Amniotic epithelial cell (primary cell): Measurements from ENCODE around the gene SMIM14.
"Not testable (repeated sequence)": the region's sequence is repeated elsewhere in the genome, so short reads cannot be mapped to it uniquely, and the experiment has no call there.

Source experiments
- DNase-seq: peaks from one replicate; pipeline ENCODE4 v3.0.0-alpha.2; 2010; ENCODE audit warnings: low read depth

SMIM14 gene

DNA sequence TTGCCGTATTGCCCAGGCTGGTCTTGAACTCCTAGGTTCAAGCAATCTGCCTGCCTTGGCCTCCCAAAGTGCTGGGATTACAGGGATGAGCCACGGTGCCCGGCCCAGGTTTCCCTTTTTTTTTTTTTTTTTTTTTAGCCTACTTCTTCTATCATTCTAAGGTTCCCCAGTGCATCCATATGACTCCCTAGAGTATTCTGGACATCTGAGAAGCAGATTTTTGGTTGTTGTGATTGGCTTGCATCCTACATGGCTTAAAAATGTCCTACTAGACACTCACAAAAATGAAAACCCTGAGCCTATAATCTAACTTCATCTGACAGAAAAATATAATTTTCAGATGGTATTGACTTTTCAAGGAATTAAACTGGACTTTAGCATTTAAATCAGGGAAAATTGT is 41.7 kb downstream of the SMIM14 start:
- no peak for DNase-seq

DNA sequence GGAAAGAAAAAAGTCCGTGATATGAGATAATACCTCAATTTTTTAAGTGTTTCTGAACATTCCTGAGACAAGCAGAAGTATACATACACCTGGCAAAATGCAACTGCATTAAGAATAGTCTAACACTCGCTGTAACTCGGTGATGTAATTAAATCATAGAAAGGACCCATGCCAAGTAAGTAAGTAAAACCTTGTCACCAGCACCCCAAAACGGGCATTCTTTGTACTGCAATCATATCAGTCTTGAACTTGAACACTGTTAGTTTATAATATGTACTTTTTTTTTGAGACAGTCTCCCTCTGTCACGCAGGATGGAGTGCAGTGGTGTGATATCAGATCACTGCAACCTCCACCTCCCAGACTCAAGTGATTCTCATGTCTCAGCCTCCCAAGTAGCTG is 47.4 kb downstream of the SMIM14 start:
- no peak for DNase-seq

DNA sequence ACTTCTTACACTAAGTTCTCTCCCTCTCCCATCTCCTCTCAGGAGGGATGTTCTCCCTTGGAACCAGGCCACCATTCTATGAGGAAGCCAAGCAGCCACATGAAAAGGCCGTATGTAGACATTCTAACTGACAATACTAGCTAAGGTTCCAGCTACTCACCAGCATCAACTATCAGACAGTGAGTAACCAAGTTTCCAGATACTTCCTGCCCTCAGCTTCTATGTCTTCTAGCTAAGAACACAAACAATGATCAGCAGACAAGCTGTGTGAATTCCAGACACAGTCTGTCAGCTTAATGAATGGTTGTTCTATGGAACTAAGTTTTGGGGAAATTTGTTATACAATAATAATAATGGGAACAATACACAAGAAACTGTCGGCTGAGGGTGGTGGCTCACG is 50.8 kb downstream of the SMIM14 start:
- DNase-seq = peak; percentile 67

DNA sequence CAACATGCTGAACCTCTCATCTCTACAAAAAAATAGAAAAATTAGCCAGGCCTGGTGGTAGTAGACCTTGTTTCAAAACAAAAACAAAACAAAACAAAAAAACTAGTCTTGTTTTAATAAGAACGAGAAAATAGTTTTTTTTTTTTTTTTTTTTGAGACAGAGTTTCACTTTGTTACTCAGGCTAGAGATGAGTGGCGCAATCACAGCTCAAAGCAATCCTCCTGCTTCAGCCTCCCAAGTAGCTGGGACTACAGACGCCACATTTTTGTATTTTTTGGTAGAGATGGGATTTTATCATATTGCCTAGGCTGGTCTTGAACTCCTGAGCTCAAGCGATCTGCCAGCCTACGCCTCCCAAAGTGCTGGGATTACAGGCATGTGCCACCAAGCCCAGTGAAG is 63.7 kb downstream of the SMIM14 start:
- DNase-seq = peak; percentile 38

DNA sequence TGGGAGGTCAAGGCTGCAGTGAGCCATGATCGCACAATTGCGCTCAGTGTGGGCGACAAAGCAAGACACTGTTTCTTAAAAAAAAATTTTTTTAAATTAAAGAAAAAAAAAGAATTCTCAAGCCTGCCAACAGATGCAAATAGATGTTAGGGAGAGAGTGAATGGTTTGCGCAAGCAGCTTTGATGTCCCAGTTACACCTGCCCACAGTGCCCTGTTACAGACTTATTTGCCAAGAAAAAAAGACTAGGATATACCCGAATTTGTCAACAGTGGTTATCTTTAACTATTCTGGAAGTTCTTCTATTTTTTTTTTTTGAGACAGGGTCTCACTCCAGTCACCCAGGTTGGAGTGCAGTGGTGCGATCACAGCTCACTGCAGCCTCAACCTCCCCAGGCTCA is 67.2 kb downstream of the SMIM14 start:
- no peak for DNase-seq

DNA sequence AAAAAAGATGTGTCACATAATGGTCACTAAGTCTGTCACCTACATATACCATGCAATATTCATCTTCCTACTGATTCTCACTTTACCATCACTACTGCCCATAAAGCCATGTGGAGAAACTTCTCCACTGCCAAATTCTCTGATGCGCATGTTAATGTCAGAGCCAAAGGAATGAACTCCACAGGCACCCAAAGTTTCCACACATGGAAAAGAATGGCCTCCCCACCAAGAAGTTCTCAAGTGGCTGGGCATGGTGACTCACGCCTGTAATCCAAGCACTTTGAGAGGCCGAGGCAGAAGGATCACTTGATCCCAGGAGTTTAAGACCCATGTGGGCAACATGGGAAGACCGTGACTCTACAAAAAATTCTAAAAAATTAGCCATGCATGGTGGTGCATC is 67.6 kb downstream of the SMIM14 start:
- DNase-seq = peak; percentile 29

DNA sequence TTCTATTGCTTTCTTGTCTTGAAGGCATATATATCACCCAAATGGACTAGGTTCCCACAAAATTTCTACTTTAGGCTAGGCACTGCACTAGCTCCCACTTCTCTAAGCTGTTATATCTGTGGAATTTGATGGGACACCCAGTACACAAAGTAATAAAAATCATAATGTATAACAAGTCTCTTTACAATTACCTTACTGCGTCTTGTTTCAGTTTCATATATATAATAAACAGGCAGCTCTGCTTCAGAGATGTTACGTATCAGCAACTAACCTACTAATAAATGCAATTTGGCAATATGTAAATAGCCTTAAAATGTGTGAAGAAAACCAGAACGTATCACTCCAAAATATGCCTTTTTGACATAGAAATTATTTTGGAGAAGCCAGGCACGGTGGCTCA is 69.5 kb downstream of the SMIM14 start:
- DNase-seq = no peak

DNA sequence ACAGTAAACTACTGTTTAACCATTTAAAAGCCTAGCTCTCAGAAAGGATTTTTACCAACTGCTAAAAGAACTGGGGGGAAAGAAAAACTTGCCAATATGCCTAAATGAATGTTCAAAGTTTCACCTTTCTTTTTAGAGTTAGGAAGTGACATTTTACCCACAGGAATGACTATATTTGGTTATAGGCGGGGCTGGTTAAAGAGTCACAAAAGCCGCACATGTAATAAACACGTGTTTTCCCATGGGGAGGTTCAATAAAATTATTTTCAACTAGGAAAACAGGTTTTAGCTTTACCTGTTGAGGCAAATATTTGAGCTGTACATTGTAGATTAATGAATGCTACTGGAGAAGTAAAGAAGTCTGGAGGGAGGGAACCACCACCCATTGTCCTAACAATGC is 69.9 kb downstream of the SMIM14 start:
- DNase-seq = no peak

DNA sequence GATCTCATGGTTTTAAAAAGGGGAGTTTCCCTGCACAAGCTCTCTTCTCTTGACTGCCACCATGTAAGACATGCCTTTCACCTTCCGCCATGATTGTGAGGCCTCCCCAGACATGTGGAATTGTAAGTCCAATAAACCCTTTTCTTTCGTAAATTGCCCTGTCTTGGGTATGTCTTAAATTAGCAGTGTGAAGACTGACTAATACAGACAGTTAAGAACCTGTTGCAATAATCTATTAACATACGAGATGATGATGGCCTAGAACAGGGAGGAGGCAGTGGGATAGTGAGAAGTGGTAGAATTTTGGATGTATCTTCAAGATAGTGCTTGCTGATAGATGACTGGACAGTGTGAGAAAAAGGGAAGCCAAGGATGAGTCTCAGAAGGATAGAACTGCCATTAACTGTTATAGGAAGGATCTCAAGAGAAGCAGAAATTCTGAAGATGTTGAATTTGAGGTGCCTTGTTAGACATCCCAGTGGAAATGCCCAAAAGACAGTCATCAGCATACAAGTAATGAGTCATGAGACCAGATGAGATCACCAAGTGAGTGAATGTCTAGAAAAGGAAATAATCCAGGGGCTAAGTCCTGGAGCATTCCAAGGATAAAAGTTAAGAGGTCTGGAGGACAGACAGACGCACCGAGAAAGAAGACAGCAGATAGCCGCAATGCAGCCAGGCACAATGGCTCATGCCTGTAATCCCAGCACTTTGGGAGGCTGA is 72.6 kb downstream of the SMIM14 start:
- peak; percentile 95 for DNase-seq

DNA sequence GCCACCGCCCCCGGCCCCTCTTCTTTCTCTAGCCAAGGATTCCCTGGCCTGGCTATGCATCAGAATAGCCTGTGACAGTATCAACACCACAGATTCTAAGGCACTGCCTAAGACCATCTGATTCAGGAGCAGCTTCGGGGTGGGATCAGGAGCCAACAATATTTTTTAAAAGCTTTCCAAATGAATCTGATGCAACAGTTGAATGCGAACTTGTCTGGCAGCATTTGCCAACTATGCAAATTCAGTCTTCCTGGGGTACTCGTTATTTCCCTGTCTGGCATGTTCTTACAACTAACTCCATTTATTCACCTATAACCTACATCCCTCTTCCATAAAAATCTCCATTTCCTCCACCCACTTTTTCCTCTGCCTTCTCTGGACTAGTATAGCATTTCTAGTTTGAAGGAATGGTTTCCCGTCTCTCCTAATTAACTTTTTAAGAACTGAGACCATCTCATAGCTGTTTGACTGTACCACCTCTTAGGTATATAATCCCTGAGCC is 75.3 kb downstream of the SMIM14 start:
- DNase-seq = no peak

DNA sequence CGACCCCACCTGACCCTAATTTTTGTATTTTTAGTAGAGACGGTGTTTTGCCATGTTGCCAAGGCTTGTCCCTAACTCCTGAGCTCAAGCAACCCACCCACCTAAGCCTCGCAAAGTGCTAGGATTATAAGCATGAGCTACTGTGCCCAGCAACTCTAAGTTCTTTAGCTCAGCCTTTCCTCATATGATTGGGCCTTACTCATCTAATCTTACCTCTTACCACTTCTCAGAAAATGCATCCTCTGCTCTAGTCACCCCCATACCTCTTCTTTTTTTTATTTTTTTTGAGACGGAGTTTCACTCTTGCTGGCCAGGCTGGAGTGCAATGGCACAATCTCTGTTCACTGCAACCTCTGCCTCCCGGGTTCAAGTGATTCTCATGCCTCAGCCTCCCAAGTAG is 75.9 kb downstream of the SMIM14 start:
- no peak for DNase-seq

DNA sequence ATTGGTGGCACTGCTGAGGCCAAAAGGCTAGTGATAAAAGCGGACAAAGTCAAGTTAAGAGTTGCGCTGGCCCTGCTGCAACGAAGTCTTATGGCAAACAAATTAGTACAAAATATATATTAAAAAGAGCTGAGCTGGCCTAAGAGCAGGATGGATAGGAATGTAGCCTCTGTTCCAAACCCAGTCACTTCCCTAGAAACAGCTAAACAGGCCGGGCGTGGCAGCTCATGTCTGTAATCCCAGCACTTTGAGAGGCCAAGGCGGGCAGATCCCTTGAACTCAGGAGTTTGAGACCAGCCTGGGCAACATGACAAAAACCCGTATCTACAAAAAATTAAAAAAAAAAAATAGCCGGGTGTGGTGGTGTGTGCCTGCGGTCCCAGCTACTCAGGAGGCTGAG is 79.0 kb downstream of the SMIM14 start:
- DNase-seq = no peak

DNA sequence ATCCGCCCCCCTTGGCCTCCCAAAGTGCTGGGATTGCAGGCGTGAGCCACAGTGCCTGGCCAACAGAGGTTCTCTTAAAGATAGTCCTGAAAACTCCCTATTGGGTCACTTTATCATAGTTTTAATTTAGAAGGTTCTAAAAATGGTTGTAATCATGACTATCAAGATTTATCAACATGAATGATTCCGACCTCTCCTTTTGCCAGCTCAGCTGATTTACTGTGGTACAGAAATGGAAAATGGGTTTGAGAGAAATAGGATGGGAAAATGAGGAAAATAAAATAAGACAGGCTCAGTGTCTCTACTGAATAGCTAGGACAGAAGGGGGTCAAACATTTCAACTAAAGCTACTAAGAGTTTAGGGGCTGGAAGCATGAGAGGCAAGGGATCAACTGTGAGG is 83.2 kb downstream of the SMIM14 start:
- DNase-seq = no peak

DNA sequence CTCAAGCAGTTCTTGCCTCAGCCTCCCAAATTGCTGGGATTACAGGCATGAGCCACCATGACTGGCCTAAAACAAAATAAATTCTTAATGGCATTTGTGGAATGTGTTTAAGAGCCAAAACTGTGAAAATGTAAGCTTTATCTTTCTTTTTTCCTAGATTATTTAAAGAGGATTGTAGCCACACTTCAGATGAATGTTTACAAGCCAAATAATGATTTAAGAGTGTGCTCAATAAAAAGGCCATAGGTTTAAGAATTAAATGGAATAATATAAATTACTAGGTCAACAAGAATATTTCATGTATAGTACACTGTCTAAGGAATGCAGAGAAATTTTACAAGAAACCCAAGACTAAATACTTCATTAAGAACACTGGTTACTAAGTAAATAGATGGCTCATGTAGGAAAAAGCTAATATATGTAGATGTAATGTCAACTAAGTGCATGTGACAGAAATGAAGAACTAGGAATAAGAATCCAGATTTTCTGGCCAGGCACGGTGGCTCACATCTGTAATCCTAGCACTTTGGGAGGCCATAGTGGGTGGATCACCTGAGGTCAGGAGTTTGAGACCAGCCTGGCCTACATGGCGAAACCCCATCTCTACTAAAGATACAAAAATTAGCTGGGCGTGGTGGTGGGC is 90.1 kb downstream of the SMIM14 start:
- peak; percentile 48 for DNase-seq

DNA sequence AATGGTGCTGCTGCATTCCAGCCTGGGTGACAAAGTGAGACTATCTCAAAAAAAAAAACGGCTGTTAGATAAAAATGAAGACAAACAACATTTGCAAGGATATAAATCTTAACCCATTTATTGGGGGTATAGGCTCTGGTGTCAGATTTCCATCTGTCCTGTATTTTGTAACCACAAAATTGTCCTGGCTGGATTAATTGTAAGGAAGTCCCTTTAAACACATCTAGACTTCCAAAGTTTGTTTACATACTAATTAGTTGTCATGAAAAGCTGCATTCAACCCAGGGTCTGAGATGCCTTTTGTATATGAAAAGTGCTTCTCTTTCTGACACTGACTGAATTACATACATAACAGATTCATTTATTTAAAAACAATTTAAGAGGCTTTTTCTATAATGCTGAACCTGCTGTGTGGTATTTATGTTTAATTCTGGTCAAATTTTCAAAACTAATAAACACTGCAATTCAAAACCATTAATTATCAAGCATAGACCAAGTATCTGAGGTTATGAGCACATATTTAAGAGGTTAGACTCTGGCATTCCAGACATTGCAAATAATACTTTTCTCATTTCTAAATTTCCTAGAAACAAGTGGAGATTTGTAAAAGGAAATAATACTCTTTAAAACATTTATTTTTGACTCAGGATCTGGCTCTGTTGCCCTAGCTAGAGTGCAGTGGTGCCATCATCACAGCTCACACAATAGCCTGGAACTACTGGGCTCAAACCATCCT is 93.9 kb downstream of the SMIM14 start:
- DNase-seq = peak; percentile 43

DNA sequence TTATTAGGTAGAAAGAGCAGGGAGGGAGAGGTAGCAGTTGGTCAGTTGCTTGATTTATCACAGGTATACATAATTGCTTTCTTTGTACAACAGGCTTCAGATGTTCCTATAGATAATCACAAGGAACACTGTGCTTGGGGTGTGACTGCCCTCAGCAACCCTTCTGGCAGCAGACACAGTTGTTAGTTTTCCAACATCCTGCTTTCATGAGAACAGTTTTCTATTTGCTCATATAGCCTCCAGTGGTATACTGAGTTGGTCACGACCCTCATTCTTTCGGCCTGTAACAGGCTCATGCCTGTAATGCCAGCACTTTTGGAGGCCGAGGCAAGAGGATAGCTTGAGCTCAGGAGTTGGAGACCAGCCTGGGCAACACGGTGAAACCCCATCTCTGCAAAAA is 94.6 kb downstream of the SMIM14 start:
- not testable (repeated sequence) for DNase-seq

DNA sequence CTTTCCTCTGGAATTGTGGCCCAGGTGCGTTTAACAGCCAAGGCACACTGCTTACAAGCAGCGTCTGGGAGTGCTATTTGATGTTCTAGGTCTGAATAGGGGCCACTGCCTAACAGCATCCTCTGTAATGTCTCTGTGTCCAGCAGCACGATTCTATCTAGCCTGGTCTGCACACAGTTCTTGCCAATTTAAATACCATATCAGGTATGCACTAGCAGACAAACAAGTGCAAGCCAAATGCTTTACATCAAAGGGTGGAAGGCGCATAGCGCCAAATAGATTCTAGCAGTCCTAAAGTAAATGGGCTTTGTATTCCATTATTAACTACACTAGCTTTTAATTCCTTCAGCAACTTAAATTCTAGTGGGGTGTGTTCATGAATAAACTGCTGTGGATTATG is 95.6 kb downstream of the SMIM14 start:
- DNase-seq = no peak

DNA sequence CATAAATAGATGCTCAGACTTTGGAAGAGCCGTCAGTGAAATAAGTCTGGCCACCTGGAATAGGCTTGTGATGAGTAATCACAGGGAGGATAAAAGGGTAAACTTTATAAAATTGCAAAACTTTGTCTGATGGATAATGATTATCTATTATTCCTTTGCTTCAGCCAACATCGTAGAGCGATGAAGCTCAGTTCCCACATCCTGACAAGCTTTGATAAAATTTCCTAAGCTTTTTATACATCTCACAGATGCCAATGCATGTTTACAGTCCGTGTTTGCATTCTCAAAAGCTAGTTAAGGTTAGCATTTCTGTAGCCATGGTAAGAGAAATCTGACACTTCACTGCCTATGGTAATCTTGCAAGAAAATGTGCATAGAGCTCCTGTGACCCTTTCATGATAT is 96.1 kb downstream of the SMIM14 start:
- no peak for DNase-seq

DNA sequence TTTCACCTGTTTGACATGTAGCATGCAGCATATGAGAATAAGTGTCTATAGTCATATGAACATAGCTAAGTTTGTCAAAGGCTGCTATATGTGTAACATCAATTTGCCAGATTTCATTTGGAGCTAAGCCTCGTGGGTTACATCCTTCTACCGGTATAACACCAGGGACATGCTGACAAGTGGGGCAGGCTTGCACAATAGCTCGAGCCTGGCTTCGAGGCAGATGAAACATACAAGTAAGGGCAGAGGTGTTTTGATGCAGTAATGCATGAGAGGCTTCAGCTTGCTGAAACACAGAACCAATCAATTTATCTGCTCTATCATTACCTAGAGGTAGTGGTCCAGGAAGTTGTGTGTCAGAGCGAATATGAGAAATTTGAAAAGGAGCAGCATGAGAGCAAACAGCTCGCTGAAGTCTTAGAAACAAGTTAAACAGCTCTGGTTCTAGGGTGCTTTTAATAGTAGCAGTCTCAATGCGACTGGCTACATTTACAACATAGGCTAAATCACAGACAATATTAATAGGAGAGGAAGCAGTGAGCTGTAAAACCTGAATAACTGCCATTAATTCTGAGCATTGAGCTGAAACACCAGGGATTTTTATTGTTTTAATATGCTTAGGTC is 96.6 kb downstream of the SMIM14 start:
- DNase-seq = peak; percentile 56

DNA sequence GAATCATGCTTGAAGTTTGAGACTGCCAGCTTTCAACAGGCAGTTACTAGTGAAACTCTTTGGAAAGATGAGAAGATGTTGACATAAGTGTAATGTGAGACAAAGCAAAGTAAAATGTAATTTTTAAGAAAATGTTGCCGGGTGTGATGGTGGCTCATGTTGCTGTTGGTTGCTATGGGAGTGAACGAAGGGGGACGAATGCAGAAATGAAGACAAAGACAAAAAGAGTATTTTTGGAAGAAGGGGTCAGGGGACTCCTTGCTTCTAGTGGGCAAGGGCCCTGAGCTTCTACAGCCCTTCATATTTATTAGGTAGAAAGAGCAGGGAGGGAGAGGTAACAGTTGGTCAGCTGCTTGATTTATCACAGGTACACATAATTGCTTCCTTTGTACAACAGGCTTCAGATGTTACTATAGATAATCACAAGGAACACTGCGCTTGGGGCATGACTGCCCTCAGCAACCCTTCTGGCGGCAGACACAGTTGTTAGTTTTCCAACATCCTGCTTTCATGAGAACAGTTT is 99.5 kb downstream of the SMIM14 start:
- no peak for DNase-seq

DNA sequence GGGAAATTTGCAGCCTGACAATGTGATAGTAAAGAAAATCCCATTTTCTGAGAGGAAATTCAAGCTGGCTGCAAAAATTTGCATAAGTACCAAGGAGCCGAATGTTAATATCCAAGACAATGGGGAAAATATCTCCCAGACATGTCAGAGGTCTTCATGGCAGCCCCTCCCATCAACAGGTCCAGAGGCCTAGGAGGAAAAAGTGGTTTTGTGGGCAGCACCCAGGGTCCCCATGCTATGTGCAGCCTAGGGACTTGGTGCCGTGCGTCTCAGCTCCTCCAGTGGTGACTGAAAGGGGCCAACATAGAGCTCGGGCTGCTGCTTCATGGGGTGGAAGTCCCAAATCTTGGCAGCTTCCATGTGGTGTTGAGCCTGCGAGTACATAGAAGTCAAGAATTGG is 105.1 kb downstream of the SMIM14 start:
- no peak for DNase-seq

DNA sequence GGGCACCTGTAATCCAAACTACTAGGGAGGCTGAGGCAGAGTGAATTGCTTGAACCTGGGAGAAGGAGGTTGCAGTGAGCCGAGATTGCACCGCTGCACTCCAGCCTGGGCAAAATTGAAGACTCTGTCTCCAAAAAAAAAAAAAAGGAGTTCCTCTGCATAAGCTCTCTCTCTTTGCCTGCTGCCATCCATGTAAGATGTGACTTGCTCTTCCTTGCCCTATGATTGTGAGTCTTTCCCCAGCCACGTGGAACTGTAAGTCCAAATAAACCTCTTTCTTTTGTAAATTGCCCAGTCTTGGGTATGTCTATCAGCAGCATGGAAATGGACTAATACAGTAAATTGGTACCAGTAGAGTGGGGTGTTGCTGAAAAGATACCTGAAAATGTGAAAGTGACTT is 106.4 kb downstream of the SMIM14 start:
- DNase-seq = not testable (repeated sequence)
